DMS114 treated with DMSO at 0.1 percent for 48 hours (cell line): ENCODE results near the gene SPEM2.
"Not testable (repeated sequence)": the region's sequence is repeated elsewhere in the genome, so short reads cannot be mapped to it uniquely, and the experiment has no call there.

Experiments used
- DNase-seq: peaks from one replicate; lab custom pipeline; 2025; ENCODE audit not compliant: unreplicated experiment; lab: John Stamatoyannopoulos, UW

SPEM2 gene

DNA sequence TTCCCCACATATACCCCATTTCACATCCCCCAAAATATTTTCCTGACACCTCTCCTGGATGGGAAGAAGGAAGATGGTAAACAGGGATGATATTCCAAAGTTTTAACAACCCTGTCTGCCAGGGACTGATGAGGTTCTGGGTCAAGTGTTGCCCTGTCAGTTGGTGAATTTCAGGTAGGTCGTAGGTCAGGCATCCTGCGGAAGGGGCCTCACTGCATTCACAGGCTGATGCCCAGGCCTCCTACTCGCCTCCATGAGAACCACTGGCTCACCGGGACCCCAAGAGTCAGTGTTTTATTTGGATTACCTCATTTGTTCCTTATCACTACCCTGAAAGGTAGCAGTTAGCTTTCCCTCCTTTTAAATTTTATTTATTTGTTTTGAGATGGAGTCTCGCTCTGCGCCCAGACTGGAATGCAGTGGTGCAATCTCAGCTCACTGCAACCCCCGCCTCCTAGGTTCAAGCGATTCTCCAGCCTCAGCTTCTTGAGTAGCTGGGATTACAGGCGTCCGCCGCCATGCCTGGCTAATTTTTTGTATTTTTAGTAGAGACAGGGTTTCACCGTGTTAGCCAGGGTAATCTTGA is 43.5 kb downstream of the SPEM2 start:
- no peak for DNase-seq

DNA sequence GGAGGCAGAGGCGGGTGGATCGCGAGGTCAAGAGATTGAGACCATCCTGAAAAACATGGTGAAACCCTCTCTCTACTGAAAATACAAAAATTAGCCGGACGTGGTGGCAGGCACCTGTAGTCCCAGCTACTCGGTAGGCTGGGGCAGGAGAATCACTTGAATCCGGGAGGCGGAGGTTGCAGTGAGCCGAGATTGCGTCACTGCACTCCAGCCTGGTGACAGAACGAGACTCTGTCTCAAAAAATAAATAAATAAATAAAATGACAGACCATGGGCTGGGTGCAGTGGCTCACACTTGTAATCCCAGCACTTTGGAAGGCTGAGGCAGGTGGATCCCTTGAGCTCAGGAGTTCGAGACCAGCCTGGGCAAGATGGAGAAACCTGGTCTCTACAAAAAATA is 44.4 kb downstream of the SPEM2 start:
- not testable (repeated sequence) for DNase-seq

DNA sequence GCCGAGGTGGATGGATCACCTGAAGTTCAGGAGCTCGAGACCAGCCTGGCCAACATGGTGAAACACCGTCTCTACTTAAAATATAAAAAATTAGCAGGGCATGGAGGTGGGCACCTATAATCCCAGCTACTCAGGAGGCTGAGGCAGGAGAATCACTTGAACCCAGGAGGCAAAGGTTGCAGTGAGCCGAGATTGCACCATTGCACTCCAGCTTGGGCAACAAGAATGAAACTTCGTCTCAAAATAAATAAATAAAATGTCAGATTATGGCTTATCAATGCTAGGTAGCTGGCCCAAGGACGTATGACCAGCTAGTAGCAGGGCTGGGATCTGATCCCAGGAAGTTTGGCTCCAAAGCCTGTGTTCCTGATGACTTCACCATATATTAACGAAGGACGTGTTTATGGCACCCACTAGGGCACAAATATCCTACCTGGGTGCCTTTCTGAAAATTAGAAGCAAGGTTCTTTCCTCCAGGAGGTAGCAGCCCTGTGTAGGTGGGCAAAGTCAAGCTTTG is 45.1 kb downstream of the SPEM2 start:
- DNase-seq = not testable (repeated sequence)

DNA sequence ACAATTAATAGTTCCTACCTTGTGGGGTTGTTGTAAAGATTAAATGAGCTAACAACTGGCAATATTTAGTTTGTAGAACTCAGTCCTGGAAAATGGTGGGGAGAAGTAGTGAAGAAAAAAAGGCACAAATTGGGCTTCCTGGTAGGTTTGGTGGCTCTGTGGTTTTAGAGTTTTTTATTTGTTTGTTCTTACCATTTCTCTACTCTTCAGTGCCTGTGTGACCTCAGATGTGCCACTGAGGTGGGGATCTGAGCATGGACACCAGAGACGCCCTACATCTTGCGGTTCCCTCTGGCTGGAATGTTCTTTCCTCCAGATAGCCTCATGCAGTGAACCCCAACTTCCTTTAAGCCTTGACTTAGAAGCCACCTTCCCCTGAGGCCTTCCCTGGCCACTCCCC is 46.3 kb downstream of the SPEM2 start:
- no peak for DNase-seq

DNA sequence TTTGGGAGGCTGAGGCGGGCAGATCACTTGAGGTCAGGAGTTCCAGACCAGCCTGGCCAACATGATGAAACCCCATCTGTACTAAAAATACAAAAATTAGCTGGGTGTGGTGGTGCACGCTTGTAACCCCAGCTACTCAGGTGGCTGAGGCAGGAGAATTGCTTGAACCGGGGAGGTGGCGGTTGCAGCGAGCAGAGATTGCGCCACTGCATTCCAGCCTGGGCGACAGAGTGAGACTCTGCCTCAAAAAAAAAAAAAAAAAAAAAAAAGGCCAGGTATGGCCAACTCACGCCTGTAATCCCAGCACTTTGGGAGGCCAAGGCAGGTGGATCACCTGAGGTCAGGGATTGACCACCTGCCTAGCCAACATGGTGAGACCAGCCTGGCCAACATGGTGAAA is 49.4 kb downstream of the SPEM2 start:
- DNase-seq = not testable (repeated sequence)

DNA sequence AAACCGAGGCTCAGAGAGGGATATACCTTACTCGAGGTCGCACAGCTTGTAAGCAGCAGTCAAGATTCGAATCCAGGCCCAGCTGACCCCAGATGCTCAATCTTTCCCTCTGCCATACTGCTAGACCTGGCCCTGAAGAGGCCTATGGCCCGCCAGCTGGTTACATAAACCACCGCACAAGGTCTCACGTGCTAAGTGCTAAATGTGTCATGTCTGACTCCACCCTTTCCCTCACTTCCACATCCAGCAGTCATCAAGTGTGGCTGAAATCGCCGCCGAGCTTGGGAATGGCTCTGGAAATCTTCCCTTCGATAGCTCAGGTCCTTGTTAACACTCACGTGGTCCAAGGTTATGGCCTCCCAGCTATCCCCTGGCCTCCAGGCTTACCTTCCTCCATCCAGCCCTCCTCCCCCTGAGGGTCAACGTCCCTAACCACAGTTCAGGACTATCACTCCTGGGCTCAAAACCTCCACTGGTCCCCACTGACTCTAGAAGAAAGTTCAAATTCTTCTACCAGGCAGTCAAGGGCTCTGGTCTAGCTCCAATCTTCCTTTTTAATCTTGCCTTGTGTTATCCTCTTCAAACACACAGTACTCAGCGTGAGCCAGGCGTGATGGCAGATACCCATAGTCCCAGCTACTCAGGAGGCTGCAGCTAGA is 50.5 kb downstream of the SPEM2 start:
- no peak for DNase-seq

DNA sequence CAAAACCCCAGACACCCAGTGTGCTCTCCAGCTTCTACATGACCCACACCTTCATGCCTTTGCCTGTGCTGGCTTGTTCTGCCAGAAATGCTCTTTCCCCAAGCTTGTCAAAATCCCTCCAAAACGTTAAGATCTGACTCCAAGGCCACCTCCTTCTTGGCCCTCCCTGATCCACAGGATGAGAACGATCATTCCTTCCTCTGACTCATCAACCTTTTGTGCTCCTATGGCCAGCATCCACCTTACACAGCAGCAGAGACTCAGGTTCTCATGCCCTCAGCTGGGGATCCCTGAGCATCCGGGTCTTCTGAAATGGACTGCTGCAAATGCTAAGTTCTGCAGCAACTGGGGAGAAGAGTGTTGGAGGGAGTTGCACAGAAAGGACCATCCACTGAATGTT is 51.1 kb downstream of the SPEM2 start:
- no peak for DNase-seq

DNA sequence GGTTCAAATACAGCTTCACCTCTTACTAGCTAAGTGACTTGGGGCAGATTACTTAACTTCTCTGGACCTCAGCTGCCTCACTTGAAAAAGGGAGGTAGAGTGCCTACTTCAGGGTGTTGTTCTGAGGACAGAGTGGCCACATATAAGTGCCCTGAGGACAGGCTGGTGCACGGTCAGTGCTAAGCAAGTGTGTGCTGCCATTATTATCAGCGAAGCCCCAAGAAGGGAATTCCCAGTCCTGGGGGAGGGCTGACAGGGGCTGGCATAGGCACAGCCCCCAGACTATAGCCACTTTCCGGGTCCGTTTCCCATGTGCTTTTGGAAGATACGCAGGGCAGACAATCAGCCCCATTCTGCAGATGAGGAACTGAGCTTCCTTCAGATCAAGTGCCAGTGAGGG is 51.5 kb downstream of the SPEM2 start:
- no peak for DNase-seq
